Activated effector memory CD4-positive, alpha-beta T cell treated with anti-CD3 and anti-CD28 coated beads, Interleukin-2, amount 50 U/mL, for 16 hours (primary cell): ENCODE measurements around the gene SNX19.

Experiments
- DNase-seq: peaks from one replicate; pipeline ENCODE4 v3.0.0-alpha.2; 2020

SNX19 gene

GRCh38 chr11:130839981-130840666 is 76.2 kb downstream of the SNX19 start:
- DNase-seq: no peak

DNA sequence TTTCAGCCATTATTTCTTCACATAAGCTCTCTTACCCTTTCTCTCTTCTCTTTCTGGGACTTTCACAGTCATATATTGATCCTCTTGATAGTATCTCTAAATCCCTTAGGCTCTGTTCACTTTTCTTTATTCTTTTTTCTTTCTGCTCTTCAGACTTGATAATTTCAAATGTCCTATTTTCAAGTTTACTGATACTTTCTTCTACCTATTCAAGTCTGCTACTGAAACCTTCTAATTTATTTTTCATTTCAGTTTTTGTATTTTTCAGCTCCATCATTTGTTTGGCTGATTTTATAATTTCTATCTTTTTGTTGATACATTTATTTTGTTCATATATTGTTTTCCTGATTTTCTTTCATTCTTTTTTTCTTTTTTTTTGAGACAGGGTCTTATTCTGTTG is 79.1 kb downstream of the SNX19 start:
- DNase-seq: no peak

- DNase-seq: no peak
Observed at GRCh38 chr11:130834886-130835285, 81.4 kb downstream of the SNX19 start.

DNA sequence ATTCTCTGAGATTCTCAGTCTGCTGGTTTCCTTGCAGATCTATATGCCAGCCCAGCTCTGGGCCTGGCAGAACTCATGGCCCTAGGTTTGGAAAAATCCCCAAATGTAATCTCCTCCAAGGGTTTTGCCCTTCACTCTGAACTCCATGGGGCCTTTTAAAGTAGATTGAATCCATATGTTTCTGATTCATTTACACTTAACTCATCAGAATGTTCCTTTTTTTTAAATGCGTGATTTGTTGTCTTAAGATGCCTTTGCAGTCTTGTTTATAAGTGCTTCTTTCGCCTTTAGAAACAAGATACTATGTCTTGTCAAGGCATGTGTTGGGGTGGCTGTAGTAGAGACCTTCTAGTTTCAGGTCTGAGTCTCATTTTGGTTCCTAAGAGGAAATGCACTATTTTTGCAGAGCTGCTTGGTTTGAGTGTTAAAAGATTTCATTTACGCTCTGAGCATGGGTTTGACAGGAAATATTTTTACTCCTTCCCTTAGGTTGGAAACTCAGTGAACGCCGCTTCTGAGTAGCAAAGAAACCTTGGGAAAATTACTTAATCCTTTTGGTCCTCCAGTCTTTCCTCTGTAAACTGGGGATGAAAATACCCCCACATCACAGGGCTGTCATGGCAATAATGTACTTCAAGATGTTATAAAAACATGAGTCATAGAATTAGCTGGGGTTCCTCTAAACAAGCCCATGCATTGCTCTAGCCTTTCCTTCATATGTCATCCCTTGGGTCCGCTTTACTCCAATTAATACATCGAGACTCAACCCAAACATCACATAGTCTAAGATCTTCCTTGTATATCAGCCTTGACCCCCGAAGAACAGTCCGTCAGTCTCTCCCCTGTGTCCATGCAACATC is 83.5 kb downstream of the SNX19 start:
- no peak for DNase-seq

GRCh38 chr11:130831976-130832375 is 84.3 kb downstream of the SNX19 start:
- DNase-seq: no peak

GRCh38 chr11:130831506-130831905 is 84.8 kb downstream of the SNX19 start:
- DNase-seq: no peak

- DNase-seq: no peak
Observed at GRCh38 chr11:130830566-130830965, 85.7 kb downstream of the SNX19 start.

DNA sequence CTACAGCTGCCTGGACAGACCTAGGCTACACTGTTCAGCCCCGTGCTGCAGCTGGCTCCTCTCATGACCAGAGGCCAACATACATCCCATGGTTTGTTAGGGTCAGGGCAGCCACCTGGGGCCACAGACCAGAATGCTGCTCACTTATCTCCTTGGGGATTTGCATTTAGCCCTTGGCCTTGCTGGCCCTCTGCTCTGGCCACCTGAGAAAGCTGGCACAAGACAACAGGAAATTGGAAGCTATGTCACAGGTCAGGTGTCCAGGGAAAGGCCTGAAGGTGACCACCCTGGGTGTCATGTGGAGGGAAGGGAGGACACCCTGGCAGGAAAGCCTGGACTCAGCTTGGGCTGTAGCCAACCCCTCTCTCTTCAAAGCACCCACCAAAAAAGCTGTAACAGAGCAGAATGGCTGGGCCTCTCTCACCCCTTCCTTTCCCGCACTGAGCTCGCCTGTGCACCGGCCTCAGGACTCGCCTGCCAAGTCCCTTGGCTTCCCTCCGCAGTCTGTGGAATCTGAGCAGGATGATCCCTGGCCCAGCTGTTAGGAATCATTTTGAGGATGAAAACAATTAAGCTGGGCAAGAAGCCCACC is 86.3 kb downstream of the SNX19 start:
- DNase-seq: no peak

DNA sequence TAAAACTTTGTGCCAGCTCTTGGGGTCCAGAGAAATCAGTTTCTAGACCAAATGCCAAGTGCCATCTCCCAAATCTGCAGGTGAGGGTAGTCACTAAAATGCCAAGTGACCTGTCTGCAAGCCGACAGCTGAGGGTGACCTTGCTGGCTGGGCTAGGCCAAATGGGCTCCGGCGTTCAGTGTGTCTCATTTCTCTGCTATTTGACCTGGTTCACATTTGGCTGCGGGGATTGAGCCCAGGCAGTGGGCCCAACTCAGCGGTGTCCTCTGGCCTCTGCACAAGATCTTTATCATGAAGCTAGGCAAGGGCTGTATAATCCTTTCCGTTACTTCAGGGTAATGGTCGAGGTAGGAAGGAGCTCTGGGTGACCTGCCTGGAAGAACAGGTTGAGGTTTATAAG is 87.5 kb downstream of the SNX19 start:
- DNase-seq: no peak

DNA sequence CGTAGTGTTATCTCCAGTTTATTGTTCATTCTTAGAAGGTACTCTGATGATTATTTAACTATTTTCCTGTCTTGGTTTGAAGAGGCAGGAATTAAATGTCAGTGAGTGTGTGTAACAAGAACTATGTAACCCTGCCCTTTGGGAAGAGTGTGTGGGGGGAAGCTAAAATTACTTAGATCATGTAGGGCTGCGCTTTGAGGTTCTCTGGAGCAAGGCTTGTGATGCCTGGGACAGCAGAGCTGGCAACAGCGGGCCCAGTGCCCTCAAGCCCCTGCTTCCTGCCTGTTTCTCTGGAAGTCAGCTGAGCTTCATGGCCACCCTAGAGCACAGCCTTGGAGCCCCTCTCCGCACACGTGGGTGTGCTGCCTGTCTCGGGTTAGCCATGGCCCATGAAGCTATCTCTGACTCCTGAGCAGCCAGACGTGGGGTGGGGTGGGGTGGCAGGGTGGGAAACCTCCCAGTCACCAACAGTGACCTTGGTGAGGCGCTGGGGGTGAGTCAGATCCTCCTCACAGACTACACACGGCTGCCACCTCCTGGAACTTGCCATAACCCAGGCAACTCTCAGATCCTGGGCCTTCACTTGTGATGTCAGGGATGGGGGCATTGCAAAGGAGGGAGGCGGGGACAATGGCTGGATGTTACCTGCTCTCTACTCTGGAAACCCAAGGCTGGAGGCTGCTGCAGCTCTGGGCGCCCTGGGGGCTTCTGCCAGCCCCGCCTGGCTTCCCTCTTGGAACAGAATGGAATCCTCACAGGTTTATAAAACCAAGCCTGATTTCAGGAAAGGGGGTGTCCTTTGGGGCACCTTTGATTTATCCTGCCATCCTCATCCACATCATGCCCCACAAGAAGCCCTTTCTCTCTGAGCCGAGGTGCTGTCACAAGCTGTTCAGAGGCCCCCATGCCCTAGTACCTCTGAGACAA is 88.6 kb downstream of the SNX19 start:
- DNase-seq: no peak

DNA sequence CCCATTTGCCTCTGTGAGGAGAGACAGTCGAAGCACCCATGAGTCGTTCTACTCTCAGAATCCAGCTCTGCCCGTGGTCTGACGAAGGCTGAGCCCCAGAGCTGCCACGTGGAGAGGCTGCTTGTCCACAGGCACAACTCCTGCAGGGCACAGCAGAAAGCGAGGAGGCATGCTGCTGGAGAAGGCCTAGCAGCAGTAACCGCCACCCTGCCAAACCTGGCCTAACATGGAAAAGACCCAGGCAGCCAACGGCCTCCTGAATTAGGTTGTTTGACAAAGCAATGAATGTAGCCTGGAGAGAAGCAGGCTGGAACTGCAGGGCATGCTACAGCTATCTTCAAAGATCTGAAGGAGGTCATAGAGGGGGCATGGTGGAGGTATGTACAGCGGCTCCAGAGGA is 89.7 kb downstream of the SNX19 start:
- no peak for DNase-seq

DNA sequence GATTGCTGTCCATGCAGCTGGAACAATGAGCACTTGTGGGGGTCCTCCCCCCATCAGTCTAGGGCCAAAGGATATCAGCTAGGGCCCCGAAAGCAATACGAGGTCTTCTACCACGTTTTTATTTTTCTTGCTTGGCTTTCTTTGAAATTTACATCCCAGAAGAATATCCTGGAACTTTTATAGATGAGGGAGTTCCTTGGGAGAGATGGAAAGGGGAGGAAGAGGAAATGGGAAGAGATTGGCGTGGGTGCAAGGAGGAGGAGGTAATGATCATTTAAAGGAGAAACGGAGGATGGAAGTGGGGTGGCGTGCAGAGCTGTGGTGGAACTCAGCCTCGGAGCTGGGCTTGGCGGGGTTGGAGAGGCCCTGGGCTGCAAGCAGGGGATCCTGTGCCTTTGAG is 90.3 kb downstream of the SNX19 start:
- no peak for DNase-seq

- DNase-seq: no peak
Observed at GRCh38 chr11:130825561-130825960, 90.7 kb downstream of the SNX19 start.
